ENCODE results near the gene NANOGP8. TPM values are rescaled to one million over a fixed set of nuclear protein-coding genes. Genes with fewer than 3 reads are reported as not detected.

NANOGP8 gene
- total RNA-seq, 1 donor from 2014 or later: not detected

- intact Hi-C loops (cut with micrococcal nuclease): no loop called here
- no peak for DNase-seq
- no peak for ATAC-seq
Observed at GRCh38 chr15:35064576-35065190, 20.4 kb downstream of the NANOGP8 start.

DNA sequence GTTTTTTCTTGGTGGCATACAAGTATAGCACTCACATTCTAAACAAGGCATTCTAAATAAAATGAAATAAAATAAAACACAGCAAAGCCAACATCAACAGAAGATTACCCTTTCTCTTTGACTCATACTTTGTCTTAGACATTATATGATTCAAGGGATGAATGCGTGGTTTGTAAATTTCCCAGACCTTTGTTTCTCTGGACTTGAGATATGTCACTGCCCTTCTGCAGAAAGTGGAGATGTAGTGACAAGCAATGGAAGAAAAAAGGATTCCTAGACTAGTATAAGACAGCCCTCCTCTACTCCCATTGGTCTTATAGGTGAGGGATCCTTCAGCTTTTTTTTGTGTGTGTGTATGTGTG, 22.4 kb downstream of the NANOGP8 start:
- DNase-seq: no peak
- intact Hi-C loops (cut with micrococcal nuclease): no loop called here
- ATAC-seq: no peak

DNA sequence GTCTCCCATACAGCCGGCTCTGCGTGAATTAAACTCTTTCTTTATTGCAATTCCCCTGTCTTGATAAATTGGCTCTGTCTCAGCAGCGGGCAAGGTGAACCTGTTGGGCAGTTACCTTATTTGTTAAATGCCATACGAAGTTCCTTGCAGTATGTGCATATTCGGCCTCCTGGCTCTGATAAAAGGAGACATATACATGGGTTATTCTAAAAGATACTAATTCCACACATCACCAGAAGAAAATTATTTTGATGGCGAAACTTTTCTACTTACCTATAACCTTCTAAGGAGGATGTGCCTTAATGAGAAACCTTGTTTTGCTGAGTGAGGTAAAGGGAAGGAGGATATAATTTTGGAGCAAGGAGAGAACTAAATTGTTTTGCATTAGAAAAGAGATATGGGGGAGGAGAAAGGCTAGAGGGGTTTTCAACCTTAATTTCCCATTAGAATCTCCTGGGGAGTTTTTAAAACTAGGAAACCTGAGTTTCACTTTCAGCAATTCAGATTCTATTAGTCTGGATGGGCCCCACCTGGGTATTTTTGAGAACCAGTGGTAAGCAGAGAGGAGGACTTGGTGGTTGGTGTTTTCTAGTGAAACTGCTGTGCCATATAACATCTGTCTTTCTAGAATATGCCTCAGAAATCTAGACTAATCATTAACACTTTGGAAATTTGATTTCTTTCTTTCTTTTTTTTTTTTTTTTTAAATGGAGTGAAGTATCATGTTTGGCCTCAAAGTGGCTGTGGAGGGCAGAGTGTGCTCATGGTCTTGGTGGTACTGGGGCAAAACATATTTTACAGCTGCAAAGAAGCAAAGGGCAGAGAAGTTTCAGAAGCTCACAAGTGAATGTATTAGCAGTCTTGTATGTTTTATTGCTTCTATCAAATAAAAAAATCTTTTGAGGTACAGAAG, 23.0 kb downstream of the NANOGP8 start:
- ATAC-seq (no peak), DNase-seq (no peak)
- intact Hi-C loops (cut with micrococcal nuclease): no loop called here

DNA sequence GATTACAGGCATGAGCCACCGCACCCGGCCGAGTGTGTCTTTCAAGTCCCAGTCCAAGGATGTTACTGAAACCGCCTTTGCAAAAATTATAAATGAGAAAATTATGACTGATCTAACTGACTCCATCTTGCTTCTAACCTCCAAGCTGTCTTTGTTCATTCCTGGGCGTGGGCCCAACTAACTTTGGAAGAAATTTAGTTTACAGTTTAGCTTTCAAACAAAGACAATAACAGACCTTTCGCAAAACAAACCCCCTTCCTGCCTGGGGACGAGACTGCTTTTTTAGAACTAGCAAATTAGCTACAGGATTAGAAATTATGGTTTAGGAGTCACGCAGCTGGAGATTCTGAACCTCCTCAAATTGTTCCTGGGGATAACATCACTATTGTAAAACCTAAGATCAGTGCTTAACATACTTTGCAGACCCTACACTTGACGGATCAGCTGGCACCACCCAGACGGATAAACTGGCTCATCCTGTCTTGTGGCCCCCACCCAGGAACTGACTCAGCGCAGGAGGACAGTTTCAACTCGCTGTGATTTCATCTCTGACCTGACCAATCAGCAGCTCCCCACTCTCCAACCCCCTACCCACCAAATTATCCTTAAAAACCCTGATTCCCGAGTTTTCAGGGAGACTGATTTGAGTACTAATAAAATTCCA, 23.8 kb downstream of the NANOGP8 start:
- no peak for ATAC-seq
- intact Hi-C loops (cut with micrococcal nuclease): no loop called here
- no peak for DNase-seq

DNA sequence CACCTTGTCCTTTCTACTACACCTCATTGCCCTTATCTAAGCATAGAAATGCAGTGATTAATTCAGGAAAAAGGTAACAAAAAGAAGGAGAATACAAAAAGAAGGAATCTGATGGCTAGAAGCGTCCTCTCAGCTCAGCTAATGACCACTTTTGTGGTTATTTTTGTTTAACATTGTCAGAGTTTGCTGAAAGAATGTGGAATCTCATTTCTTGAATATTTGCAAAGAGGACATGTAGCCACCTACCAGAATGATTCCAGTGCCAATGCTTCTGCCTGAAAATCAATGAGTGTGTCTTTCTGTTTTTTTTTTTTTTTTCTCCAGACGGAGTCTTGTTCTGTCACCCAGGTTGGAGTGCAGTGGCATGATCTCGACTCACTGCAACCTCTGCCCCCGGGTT, 24.5 kb downstream of the NANOGP8 start:
- no peak for DNase-seq
- intact Hi-C loops (cut with micrococcal nuclease): no loop called here
- no peak for ATAC-seq

DNA sequence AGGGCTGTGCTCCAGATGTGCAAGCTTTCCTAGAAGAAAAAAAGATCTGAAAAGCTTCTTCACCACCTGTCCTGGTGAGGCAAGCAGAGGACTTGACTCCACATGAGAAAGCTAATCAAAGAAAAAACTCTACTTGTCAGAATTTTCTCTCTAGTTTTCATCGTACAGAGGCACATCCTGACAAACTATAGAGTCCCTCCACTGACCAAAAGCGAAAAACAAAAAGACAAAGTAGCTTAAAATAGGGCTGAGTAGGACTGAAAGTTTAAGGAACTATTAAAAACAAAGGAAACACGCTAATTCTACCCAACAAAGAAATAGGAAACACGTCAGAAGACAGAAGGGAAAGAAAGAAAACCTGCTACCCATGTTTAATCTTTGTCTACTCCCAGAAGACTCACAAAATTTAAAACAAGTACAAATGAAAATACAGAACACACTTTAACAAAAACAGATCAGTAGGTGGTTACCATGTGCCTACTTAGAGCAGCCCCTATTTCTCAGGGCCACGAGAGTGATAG, 26.5 kb downstream of the NANOGP8 start:
- intact Hi-C loops (cut with micrococcal nuclease): no loop called here
- ATAC-seq (no peak), DNase-seq (no peak)

GRCh38 chr15:35055416-35056105, 29.5 kb downstream of the NANOGP8 start:
- ATAC-seq (no peak), DNase-seq (no peak)
- intact Hi-C loops (cut with micrococcal nuclease): no loop called here

- intact Hi-C loops (cut with micrococcal nuclease): no loop called here
- DNase-seq (no peak), ATAC-seq (no peak)
Observed at GRCh38 chr15:35054380-35054779, 30.7 kb downstream of the NANOGP8 start.

GRCh38 chr15:35047996-35048395, 37.1 kb downstream of the NANOGP8 start:
- intact Hi-C loops (cut with micrococcal nuclease): no loop called here
- DNase-seq: no peak
- ATAC-seq: no peak

DNA sequence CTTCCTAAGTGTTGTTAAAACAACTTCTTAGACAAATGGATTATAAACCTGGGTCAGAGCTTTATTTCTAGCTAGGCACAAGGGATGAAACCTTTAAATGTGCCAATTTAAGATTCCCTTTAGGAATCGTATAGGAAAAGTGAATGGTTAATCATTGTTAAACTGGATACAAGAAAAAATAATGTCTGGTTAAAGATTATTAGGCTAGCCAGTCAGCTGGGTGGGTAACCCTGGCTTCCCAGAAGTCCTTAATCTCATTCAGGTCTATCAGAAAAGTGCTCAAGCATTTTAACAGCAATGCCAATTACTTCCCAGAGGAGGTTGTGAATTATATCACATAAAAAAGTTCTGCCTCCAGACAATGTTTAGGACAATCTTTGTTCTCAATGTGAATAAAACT, 37.6 kb downstream of the NANOGP8 start:
- intact Hi-C loops (cut with micrococcal nuclease): no loop called here
- ATAC-seq (no peak), DNase-seq (no peak)

- DNase-seq (no peak), ATAC-seq (no peak)
- intact Hi-C loops (cut with micrococcal nuclease): no loop called here
Observed at GRCh38 chr15:35043373-35044095, 41.6 kb downstream of the NANOGP8 start.

- intact Hi-C loops (cut with micrococcal nuclease): no loop called here
- no peak for DNase-seq
- ATAC-seq: no peak
Observed at GRCh38 chr15:35040339-35041255, 44.5 kb downstream of the NANOGP8 start.

GRCh38 chr15:35038626-35039451, 46.3 kb downstream of the NANOGP8 start:
- intact Hi-C loops (cut with micrococcal nuclease): no loop called here
- no peak for DNase-seq
- no peak for ATAC-seq
